ENCODE measurements around the gene IQCH. TPM values are rescaled to one million over a fixed set of nuclear protein-coding genes. Genes with fewer than 3 reads are reported as not detected.
A peak's percentile ranks its signal among the peaks of the same experiment; 100 is the strongest.

The IQCH gene
- polyA plus RNA-seq, 2 of the 4 experiments (the other 2 are of a cell fraction), result 1.5 to 3.8 TPM

DNA sequence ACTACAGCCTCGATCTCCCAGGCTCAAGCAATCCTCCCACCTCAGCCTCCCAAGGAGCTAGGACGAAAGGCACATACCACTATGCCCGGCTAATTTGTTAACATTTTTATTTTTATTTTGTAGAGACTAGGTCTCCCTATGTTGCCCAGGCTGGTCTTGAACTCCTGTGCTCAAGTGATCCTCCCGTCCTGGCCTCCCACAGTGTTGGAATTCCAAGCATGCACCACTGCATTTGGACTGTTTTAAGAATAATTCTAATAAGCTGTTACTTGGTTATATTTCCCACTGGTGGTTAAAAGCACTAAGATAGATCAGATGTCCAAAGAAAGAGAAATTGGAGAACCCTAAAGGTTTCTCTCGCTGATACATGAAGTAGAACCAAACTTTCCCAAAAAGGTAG lies 3.3 kb upstream of the IQCH start:
- ChIA-PET POLR2A (no interaction called here), CTCF (interaction anchor here (1.0 to 1.2 kb wide), 3 partner anchors 14 to 585 kb away, joined by 3 to 4 read pairs (median 4); no protein-coding TSS in a partner anchor)
- Histone ChIP-seq H3K4me3 (no peak overlapping the region), H3K27ac (no peak overlapping the region), H3K9me3 (0 out of 3 replicates have a peak, but pooled peaks cover 5% of the 10 kb centered on the region), H3K4me1 (peaks cover 19% of the 10 kb centered on the region), H3K4me2 (no peak overlapping the region)
- TF ChIP-seq NFE2L2 (conservative IDR thresholded peaks at IDR 0.05; ENCODE audit: low read length) (no peak), JUNB (IDR thresholded peaks at IDR 0.05) (no peak), JUN (IDR thresholded peaks at IDR 0.05) (no peak), KDM1A (IDR thresholded peaks at IDR 0.05; ENCODE audit: low read depth) (no peak), MYC (IDR thresholded peaks at IDR 0.05; ENCODE audit: borderline replicate concordance, low read length) (no peak), ZFP36 (IDR thresholded peaks at IDR 0.05; ENCODE audit: borderline replicate concordance, partially characterized antibody) (no peak), FOXS1 (CRISPR knock-in tag; IDR thresholded peaks at IDR 0.05) (no peak), PHF8 (IDR thresholded peaks at IDR 0.05; ENCODE audit: borderline replicate concordance, low read depth) (no peak), SREBF2 (IDR thresholded peaks at IDR 0.05) (no peak), BHLHE40 (IDR thresholded peaks at IDR 0.05; ENCODE audit: low read depth, low read length) (no peak), CEBPB (IDR thresholded peaks at IDR 0.05) (no peak), CHD2 (IDR thresholded peaks at IDR 0.05; ENCODE audit: low read length, partially characterized antibody) (no peak), HEYL (CRISPR knock-in tag; IDR thresholded peaks at IDR 0.05) (no peak), FOSL2 (IDR thresholded peaks at IDR 0.05) (no peak), FOSL2 (CRISPR knock-in tag; IDR thresholded peaks at IDR 0.05) (no peak)
- TF ChIP-seq, protein P1, sequence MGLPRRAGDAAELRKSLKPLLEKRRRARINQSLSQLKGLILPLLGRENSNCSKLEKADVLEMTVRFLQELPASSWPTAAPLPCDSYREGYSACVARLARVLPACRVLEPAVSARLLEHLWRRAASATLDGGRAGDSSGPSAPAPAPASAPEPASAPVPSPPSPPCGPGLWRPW (IDR thresholded peaks at IDR 0.05), result no peak
- TF ChIP-seq, protein P2, sequence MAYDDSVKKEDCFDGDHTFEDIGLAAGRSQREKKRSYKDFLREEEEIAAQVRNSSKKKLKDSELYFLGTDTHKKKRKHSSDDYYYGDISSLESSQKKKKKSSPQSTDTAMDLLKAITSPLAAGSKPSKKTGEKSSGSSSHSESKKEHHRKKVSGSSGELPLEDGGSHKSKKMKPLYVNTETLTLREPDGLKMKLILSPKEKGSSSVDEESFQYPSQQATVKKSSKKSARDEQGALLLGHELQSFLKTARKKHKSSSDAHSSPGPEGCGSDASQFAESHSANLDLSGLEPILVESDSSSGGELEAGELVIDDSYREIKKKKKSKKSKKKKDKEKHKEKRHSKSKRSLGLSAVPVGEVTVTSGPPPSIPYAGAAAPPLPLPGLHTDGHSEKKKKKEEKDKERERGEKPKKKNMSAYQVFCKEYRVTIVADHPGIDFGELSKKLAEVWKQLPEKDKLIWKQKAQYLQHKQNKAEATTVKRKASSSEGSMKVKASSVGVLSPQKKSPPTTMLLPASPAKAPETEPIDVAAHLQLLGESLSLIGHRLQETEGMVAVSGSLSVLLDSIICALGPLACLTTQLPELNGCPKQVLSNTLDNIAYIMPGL (CRISPR knock-in tag; IDR thresholded peaks at IDR 0.05; ENCODE audit: borderline replicate concordance), result no peak
- TF ChIP-seq, protein P3, sequence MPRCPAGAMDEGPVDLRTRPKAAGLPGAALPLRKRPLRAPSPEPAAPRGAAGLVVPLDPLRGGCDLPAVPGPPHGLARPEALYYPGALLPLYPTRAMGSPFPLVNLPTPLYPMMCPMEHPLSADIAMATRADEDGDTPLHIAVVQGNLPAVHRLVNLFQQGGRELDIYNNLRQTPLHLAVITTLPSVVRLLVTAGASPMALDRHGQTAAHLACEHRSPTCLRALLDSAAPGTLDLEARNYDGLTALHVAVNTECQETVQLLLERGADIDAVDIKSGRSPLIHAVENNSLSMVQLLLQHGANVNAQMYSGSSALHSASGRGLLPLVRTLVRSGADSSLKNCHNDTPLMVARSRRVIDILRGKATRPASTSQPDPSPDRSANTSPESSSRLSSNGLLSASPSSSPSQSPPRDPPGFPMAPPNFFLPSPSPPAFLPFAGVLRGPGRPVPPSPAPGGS (IDR thresholded peaks at IDR 0.05), result no peak
- DNase-seq (ENCODE audit: low read depth in 1 of 2, low spot score in 1 of 2) (no peak), ATAC-seq (no peak), FAIRE-seq (no peak)
- WGBS (ENCODE audit: missing lambda C conversion rate), result 90% methylated on average over 5 of the region's 5 CpGs

DNA sequence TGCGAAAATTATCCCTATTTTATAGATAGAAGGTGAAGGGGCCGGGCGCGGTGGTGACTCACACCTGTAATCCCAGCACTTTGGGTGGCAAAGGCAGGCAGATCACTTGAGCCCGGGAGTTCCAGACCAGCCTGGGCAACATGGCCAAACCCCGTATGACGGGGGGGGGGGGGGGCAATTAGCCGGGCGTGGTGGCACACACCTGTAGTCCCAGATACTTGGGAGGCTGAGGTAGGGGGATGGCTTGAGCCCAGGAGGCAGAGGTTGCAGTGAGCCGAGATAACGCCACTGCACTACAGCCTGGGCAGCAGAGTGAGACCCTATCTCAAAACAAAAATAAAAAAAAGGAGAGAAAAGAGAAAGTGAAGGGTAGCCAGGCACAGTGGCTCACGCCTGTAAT lies 1.5 kb upstream of the IQCH start:
- Histone ChIP-seq H3K27ac (peak overlapping the region; percentile 93 to 94; a peak in 4 of 6 replicates), H3K9me3 (no peaks in the 10 kb centered on the region), H3K4me1 (peaks cover 19% of the 10 kb centered on the region), H3K4me2 (peak overlapping the region; percentile 86), H3K4me3 (peak overlapping the region; percentile 73)
- DNase-seq (ENCODE audit: low read depth in 1 of 2, low spot score in 1 of 2), result no peak
- ATAC-seq, result no peak
- 73% methylated on average over 8 of the region's 12 CpGs for WGBS (ENCODE audit: missing lambda C conversion rate)
- ChIA-PET POLR2A (no interaction called here), CTCF (no interaction called here)
- no peak for FAIRE-seq
- no peak for TF ChIP-seq ZNF302 (CRISPR knock-in tag; IDR thresholded peaks at IDR 0.05)
- no peak for TF ChIP-seq FOSL2 (IDR thresholded peaks at IDR 0.05)
- peak; percentile 34; the same call in 1 of the 2 replicates for TF ChIP-seq FOSL2 (CRISPR knock-in tag; IDR thresholded peaks at IDR 0.05)

DNA sequence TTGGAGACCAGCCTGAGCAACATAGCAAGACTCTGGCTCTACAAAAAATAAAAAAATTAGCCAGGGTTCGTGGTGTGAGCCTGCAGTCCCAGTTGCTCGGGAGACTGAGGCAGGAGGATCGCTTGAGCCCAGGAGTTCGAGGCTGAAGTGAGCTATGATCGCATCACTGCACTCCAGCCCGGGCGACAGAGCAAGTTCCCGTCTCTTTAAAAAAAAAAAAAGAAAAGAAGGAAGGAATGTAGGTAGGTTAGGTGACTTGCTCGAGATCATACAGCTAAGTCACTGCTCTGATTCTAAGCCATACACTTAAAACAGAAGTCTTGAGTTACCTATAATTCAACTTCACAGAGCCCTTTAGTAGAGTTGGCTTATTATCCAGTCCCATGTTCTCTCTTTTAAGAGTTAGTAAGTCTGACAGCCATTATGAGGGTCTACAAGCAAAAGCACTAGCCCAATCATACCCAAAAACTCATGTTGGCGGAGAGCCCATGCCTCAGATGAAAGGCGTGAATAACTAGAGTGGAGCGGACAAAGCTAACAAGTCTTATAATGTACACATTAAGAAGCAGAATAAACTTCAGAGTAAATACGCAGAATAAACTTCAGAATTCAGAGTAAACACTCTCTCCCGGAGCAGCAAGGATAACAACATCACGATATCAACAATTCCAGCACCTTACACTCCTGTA lies 893 bp upstream of the IQCH start:
- ChIA-PET POLR2A (interaction anchor here (0.6 to 1.5 kb wide), 5 partner anchors 14 to 204 kb away, joined by 3 to 9 read pairs (median 3); partner anchors contain the start of gene SMAD3), CTCF (interaction anchor here (0.7 to 1.2 kb wide), 5 partner anchors 13 to 307 kb away, joined by 3 to 4 read pairs (median 4); no protein-coding TSS in a partner anchor)
- TF ChIP-seq PHF8 (IDR thresholded peaks at IDR 0.05; ENCODE audit: borderline replicate concordance, low read depth) (no peak), KDM1A (IDR thresholded peaks at IDR 0.05; ENCODE audit: low read depth) (no peak), HDAC2 (IDR thresholded peaks at IDR 0.05) (no peak), POLR2A (IDR thresholded peaks at IDR 0.05; ENCODE audit: low read length) (no peak), JUN (IDR thresholded peaks at IDR 0.05) (no peak), RNF2 (IDR thresholded peaks at IDR 0.05; ENCODE audit: borderline replicate concordance, low read depth) (no peak), MAFK (IDR thresholded peaks at IDR 0.05; ENCODE audit: partially characterized antibody) (no peak), CBX8 (IDR thresholded peaks at IDR 0.05) (no peak)
- TF ChIP-seq, protein P4, sequence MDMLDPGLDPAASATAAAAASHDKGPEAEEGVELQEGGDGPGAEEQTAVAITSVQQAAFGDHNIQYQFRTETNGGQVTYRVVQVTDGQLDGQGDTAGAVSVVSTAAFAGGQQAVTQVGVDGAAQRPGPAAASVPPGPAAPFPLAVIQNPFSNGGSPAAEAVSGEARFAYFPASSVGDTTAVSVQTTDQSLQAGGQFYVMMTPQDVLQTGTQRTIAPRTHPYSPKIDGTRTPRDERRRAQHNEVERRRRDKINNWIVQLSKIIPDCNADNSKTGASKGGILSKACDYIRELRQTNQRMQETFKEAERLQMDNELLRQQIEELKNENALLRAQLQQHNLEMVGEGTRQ (IDR thresholded peaks at IDR 0.05), result no peak
- TF ChIP-seq, protein P2 (CRISPR knock-in tag; IDR thresholded peaks at IDR 0.05; ENCODE audit: borderline replicate concordance), result no peak
- TF ChIP-seq, protein P5, sequence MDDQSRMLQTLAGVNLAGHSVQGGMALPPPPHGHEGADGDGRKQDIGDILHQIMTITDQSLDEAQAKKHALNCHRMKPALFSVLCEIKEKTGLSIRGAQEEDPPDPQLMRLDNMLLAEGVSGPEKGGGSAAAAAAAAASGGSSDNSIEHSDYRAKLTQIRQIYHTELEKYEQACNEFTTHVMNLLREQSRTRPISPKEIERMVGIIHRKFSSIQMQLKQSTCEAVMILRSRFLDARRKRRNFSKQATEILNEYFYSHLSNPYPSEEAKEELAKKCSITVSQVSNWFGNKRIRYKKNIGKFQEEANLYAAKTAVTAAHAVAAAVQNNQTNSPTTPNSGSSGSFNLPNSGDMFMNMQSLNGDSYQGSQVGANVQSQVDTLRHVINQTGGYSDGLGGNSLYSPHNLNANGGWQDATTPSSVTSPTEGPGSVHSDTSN (IDR thresholded peaks at IDR 0.05), result no peak
- TF ChIP-seq, protein P1 (IDR thresholded peaks at IDR 0.05), result no peak
- H3K9me3 ChIP-seq, result no peaks in the 10 kb centered on the region
- peaks cover 19% of the 10 kb centered on the region for H3K4me1 ChIP-seq
- FAIRE-seq, result no peak
- H3K27ac ChIP-seq, result peak overlapping the region; percentile 93 to 94
- H3K4me2 ChIP-seq, result peak overlapping the region; percentile 86
- WGBS (ENCODE audit: missing lambda C conversion rate), result 9% methylated on average over 15 of the region's 15 CpGs
- peak in 1 of 2 experiments; percentile 0; a peak in 2 of 6 replicates for ATAC-seq
- DNase-seq (ENCODE audit: low read depth in 1 of 2, low spot score in 1 of 2), result peak in 1 of 2 experiments; percentile 43
- peak overlapping the region; percentile 73 for H3K4me3 ChIP-seq

All from A549 (cell line).